Osteocyte (in vitro differentiated cells): Measurements from ENCODE around the gene CLIP1. TPM values are rescaled to one million over a fixed set of nuclear protein-coding genes. Genes with fewer than 3 reads are reported as not detected.

ENCODE experiments used
- DNase-seq: peaks from one replicate; pipeline ENCODE4 v3.0.0; 2021; ENCODE audit warnings: mixed read lengths; ENCODE audit not compliant: unreplicated experiment; ENCODE audit errors: extremely low spot score
- H3K27ac Mint-ChIP-seq: one replicate; pipeline ENCODE4 v1.8.0; 2021; ENCODE audit warnings: mild to moderate bottlenecking, mixed read lengths; ENCODE audit not compliant: unreplicated experiment
- H3K27me3 Mint-ChIP-seq: one replicate; pipeline ENCODE4 v1.8.0; 2021; ENCODE audit warnings: mixed read lengths; ENCODE audit not compliant: unreplicated experiment
- H3K36me3 Mint-ChIP-seq: one replicate; pipeline ENCODE4 v1.8.0; 2021; ENCODE audit warnings: mixed read lengths; ENCODE audit not compliant: unreplicated experiment
- H3K4me1 Mint-ChIP-seq: one replicate; pipeline ENCODE4 v1.8.0; 2021; ENCODE audit warnings: mixed read lengths; ENCODE audit not compliant: unreplicated experiment
- H3K4me3 Mint-ChIP-seq: one replicate; pipeline ENCODE4 v1.8.0; 2021; ENCODE audit warnings: mild to moderate bottlenecking, moderate library complexity, mixed read lengths; ENCODE audit not compliant: unreplicated experiment
- H3K9me3 Mint-ChIP-seq: one replicate; pipeline ENCODE4 v1.8.0; 2021; ENCODE audit warnings: mixed read lengths; ENCODE audit not compliant: unreplicated experiment
- CTCF ChIP-seq: fragments of 200-600 bp; sonication (generic); IDR thresholded peaks from 2 replicates; pipeline ENCODE4 v1.5.0; 2021; ENCODE audit warnings: antibody characterized with exemption, mild to moderate bottlenecking, moderate library complexity
- total RNA-seq: library from RNA; stranded (reverse); gene quantifications from 2 replicates; pipeline ENCODE4 v1.2.1, GENCODE V29; 2021

CLIP1 gene
- total RNA-seq, 1 donor from 2014 or later = 100.0 TPM

- no peaks in the 10 kb centered on the region for H3K27me3 Mint-ChIP-seq
- H3K4me3 Mint-ChIP-seq = no peak overlapping the region
- DNase-seq = peak; percentile 75
- H3K4me1 Mint-ChIP-seq = peaks cover 4% of the 10 kb centered on the region
- no peaks in the 10 kb centered on the region for H3K9me3 Mint-ChIP-seq
- peaks cover 50% of the 10 kb centered on the region for H3K36me3 Mint-ChIP-seq
- peak overlapping the region; percentile 59 for H3K27ac Mint-ChIP-seq
- no peak for TF ChIP-seq CTCF
Measured at GRCh38 chr12:122318607-122319605, 103.6 kb downstream of the CLIP1 start.

GRCh38 chr12:122312926-122313325, 109.5 kb downstream of the CLIP1 start:
- Mint-ChIP-seq H3K9me3 (no peaks in the 10 kb centered on the region), H3K4me3 (no peak overlapping the region), H3K27me3 (no peaks in the 10 kb centered on the region), H3K27ac (no peak overlapping the region), H3K4me1 (no peaks in the 10 kb centered on the region), H3K36me3 (peaks cover 40% of the 10 kb centered on the region)
- peak; percentile 66 for DNase-seq
- TF ChIP-seq CTCF = no peak

- peaks cover 38% of the 10 kb centered on the region for H3K36me3 Mint-ChIP-seq
- no peak for TF ChIP-seq CTCF
- DNase-seq = no peak
- no peak overlapping the region for H3K27ac Mint-ChIP-seq
- H3K4me1 Mint-ChIP-seq = no peaks in the 10 kb centered on the region
- no peak overlapping the region for H3K4me3 Mint-ChIP-seq
- H3K9me3 Mint-ChIP-seq = no peaks in the 10 kb centered on the region
- H3K27me3 Mint-ChIP-seq = no peaks in the 10 kb centered on the region
Measured at GRCh38 chr12:122311696-122312095, 110.8 kb downstream of the CLIP1 start.

GRCh38 chr12:122310626-122311333, 111.7 kb downstream of the CLIP1 start:
- no peak for DNase-seq
- no peak for TF ChIP-seq CTCF
- H3K4me1 Mint-ChIP-seq = no peaks in the 10 kb centered on the region
- H3K9me3 Mint-ChIP-seq = no peaks in the 10 kb centered on the region
- H3K4me3 Mint-ChIP-seq = no peak overlapping the region
- H3K27ac Mint-ChIP-seq = no peak overlapping the region
- no peaks in the 10 kb centered on the region for H3K27me3 Mint-ChIP-seq
- peaks cover 36% of the 10 kb centered on the region for H3K36me3 Mint-ChIP-seq
